ENCODE measurements around the gene NMT2.

NMT2 gene

GRCh38 chr10:15118615-15119014 lies 49.9 kb downstream of the NMT2 start:
- DNase-seq (ENCODE audit: low read depth in 2 of 2) = no peak
- TF ChIP-seq, protein P1, sequence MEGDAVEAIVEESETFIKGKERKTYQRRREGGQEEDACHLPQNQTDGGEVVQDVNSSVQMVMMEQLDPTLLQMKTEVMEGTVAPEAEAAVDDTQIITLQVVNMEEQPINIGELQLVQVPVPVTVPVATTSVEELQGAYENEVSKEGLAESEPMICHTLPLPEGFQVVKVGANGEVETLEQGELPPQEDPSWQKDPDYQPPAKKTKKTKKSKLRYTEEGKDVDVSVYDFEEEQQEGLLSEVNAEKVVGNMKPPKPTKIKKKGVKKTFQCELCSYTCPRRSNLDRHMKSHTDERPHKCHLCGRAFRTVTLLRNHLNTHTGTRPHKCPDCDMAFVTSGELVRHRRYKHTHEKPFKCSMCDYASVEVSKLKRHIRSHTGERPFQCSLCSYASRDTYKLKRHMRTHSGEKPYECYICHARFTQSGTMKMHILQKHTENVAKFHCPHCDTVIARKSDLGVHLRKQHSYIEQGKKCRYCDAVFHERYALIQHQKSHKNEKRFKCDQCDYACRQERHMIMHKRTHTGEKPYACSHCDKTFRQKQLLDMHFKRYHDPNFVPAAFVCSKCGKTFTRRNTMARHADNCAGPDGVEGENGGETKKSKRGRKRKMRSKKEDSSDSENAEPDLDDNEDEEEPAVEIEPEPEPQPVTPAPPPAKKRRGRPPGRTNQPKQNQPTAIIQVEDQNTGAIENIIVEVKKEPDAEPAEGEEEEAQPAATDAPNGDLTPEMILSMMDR (IDR thresholded peaks at IDR 0.05; ENCODE audit: low read depth, low read length) = no peak
- H3K4me3 ChIP-seq (replicated peaks in 1 of 2; ENCODE audit: low read depth in 2 of 2, low read length in 2 of 2) = no peak overlapping the region

- no peak overlapping the region for H3K4me3 ChIP-seq (replicated peaks in 1 of 2; ENCODE audit: low read depth in 2 of 2, low read length in 2 of 2)
- TF ChIP-seq, protein P1 (IDR thresholded peaks at IDR 0.05; ENCODE audit: low read depth, low read length) = no peak
- DNase-seq (ENCODE audit: low read depth in 2 of 2) = no peak
Measured at GRCh38 chr10:15116225-15116624, 52.3 kb downstream of the NMT2 start.

- TF ChIP-seq, protein P1 (IDR thresholded peaks at IDR 0.05; ENCODE audit: low read depth, low read length) = no peak
- no peak for DNase-seq (ENCODE audit: low read depth in 2 of 2)
- no peak overlapping the region for H3K4me3 ChIP-seq (replicated peaks in 1 of 2; ENCODE audit: low read depth in 2 of 2, low read length in 2 of 2)
Measured at GRCh38 chr10:15113766-15114165, 54.7 kb downstream of the NMT2 start.

DNA sequence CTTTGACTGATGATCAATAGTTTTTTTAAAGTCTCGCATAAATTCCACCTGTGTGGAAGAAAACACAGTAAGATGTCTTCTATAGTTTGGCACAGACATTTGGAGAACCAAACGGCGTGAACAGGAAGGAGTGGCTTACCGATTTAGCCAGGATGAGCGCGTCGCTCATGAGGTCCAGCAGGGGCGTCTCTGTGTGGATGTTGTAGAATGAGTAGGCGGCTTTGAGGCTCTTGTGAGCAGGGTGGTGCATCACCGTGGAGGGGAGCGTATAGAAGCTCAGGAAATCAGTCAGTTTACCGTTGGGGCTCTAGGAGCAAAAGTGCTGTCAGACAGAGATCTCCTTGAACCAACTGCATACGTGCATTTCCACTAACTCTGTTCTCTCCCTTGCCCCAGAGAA lies 55.8 kb downstream of the NMT2 start:
- TF ChIP-seq, protein P1 (IDR thresholded peaks at IDR 0.05; ENCODE audit: low read depth, low read length) = no peak
- no peak for DNase-seq (ENCODE audit: low read depth in 2 of 2)
- H3K4me3 ChIP-seq (replicated peaks in 1 of 2; ENCODE audit: low read depth in 2 of 2, low read length in 2 of 2) = no peak overlapping the region

DNA sequence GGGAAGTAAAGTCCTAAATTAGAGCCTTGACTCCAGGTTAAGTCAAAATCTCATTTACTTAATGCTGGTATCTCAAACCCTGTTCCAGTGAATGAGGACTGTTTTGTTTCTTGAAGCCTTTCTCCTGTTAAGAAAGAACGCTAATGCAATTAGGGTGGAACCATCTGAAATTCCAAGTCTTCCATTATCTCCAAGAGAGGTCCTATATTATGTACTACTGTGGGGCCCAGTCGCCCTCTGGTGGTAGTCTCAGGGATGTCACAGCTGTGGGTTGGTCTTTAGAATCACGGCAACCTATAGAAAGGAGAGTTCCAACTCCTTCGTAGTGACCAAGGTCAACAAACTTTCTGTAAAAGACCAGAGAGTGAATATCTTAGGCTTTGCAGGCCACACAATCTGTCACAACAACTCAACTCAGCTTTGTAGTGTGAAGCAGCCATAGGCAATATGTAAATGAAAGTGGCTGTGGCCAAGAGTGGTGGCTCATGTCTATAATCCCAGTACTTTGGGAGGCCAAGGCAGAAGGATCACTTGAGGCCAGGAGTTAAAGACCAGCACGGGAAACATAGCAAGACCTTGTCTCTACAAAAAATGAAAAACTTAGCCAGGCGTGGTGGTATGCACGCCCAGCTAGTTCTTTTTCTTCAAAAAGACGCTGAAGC lies 62.0 kb downstream of the NMT2 start:
- H3K4me3 ChIP-seq (replicated peaks in 1 of 2; ENCODE audit: low read depth in 2 of 2, low read length in 2 of 2) = no peak overlapping the region
- peak; percentile 81 to 83 for DNase-seq (ENCODE audit: low read depth in 2 of 2)

GRCh38 chr10:15103513-15103912 lies 65.0 kb downstream of the NMT2 start:
- TF ChIP-seq, protein P1 (IDR thresholded peaks at IDR 0.05; ENCODE audit: low read depth, low read length) = no peak
- no peak for DNase-seq (ENCODE audit: low read depth in 2 of 2)
- no peak overlapping the region for H3K4me3 ChIP-seq (replicated peaks in 1 of 2; ENCODE audit: low read depth in 2 of 2, low read length in 2 of 2)

More for the DNA sequence above, 62.0 kb downstream of the NMT2 start:
- TF ChIP-seq, protein P1 (IDR thresholded peaks at IDR 0.05; ENCODE audit: low read depth, low read length) = peak; percentile 94

GRCh38 chr10:15099886-15100285 lies 68.6 kb downstream of the NMT2 start:
- TF ChIP-seq, protein P1 (IDR thresholded peaks at IDR 0.05; ENCODE audit: low read depth, low read length) = no peak
- H3K4me3 ChIP-seq (replicated peaks in 1 of 2; ENCODE audit: low read depth in 2 of 2, low read length in 2 of 2) = no peak overlapping the region
- DNase-seq (ENCODE audit: low read depth in 2 of 2) = no peak

Measured in cardiac fibroblast (primary cell).